ENCODE results near the gene MADD. TPM values are rescaled to one million over a fixed set of nuclear protein-coding genes. Genes with fewer than 3 reads are reported as not detected.

The MADD gene
- total RNA-seq, 6 experiments from 2014 or later, result 15.2 to 21.3 (median 16.8) TPM

GRCh38 chr11:47235163-47235562, 34.8 kb upstream of the MADD start:
- intact Hi-C loops (cut with DNase I), result no loop called here
- DNase-seq, result peak in 1 of 3 donors; percentile 45
- WGBS (ENCODE audit: insufficient coverage, low coverage, low lambda C conversion rate, missing lambda C conversion rate), result 85% methylated on average over 4 of the region's 12 CpGs
- H3K4me1 ChIP-seq, result peaks cover 0 to 23% (median 6%) of the 10 kb centered on the region in 4 donors
- H3K27ac ChIP-seq, result peak overlapping the region in 2 of 3 donors; percentile 37 to 83
- ATAC-seq, result no peak
- peaks cover 2 to 11% (median 7%) of the 10 kb centered on the region in 4 donors for H3K36me3 ChIP-seq
- H3K9me3 ChIP-seq, result no peaks in the 10 kb centered on the region
- H3K27me3 ChIP-seq, result no peaks in the 10 kb centered on the region
- TF ChIP-seq CTCF (IDR thresholded peaks at IDR 0.05) (no peak), POLR2A (IDR thresholded peaks at IDR 0.05) (no peak)
- no peak overlapping the region for H3K4me3 ChIP-seq

- Histone ChIP-seq H3K4me3 (no peak overlapping the region), H3K36me3 (peaks cover 4 to 23% (median 14%) of the 10 kb centered on the region in 4 donors), H3K27me3 (no peaks in the 10 kb centered on the region), H3K4me1 (peaks cover 0 to 23% (median 6%) of the 10 kb centered on the region in 4 donors), H3K27ac (no peak overlapping the region), H3K9me3 (no peaks in the 10 kb centered on the region)
- WGBS (ENCODE audit: insufficient coverage, low coverage, low lambda C conversion rate, missing lambda C conversion rate), result 86% methylated on average over 3 of the region's 5 CpGs
- DNase-seq (no peak), ATAC-seq (no peak)
- intact Hi-C loops (cut with DNase I), result no loop called here
- TF ChIP-seq POLR2A (IDR thresholded peaks at IDR 0.05) (no peak), CTCF (IDR thresholded peaks at IDR 0.05) (no peak)
Observed at GRCh38 chr11:47236482-47236881, 33.5 kb upstream of the MADD start.

GRCh38 chr11:47239852-47240251, 30.1 kb upstream of the MADD start:
- ATAC-seq, result no peak
- peaks cover 4 to 50% (median 22%) of the 10 kb centered on the region in 4 donors for H3K36me3 ChIP-seq
- intact Hi-C loops (cut with DNase I), result no loop called here
- H3K4me3 ChIP-seq, result no peak overlapping the region
- DNase-seq, result no peak
- TF ChIP-seq POLR2A (IDR thresholded peaks at IDR 0.05), result no peak
- no peak for TF ChIP-seq CTCF (IDR thresholded peaks at IDR 0.05)
- no peaks in the 10 kb centered on the region for H3K27me3 ChIP-seq
- 100% methylated on average over 1 of the region's 10 CpGs for WGBS (ENCODE audit: insufficient coverage, low coverage, low lambda C conversion rate, missing lambda C conversion rate)
- H3K27ac ChIP-seq, result peak overlapping the region in 1 of 3 donors; percentile 39
- H3K9me3 ChIP-seq, result no peaks in the 10 kb centered on the region
- peaks cover 2 to 29% (median 12%) of the 10 kb centered on the region in 4 donors for H3K4me1 ChIP-seq

GRCh38 chr11:47241841-47242301, 28.1 kb upstream of the MADD start:
- 76% methylated on average over 3 of the region's 3 CpGs for WGBS (ENCODE audit: insufficient coverage, low coverage, low lambda C conversion rate, missing lambda C conversion rate)
- intact Hi-C loops (cut with DNase I), result no loop called here
- TF ChIP-seq CTCF (IDR thresholded peaks at IDR 0.05) (no peak), POLR2A (IDR thresholded peaks at IDR 0.05) (no peak)

More at GRCh38 chr11:47241841-47242301, 28.1 kb upstream of the MADD start:
- Histone ChIP-seq H3K4me1 (peaks cover 2 to 44% (median 27%) of the 10 kb centered on the region in 4 donors), H3K27me3 (no peaks in the 10 kb centered on the region), H3K4me3 (no peak overlapping the region), H3K27ac (no peak overlapping the region), H3K36me3 (peaks cover 4 to 53% (median 26%) of the 10 kb centered on the region in 4 donors), H3K9me3 (no peaks in the 10 kb centered on the region)
- DNase-seq, result no peak
- no peak for ATAC-seq

Data from right lobe of liver (tissue), 6 donors.